GM19467 (cell line): ENCODE measurements around the gene LARGE1.

Experiments used
- ATAC-seq: cut with Tn5 transposase; IDR thresholded peaks from one replicate; pipeline ENCODE4 v1.9.1; 2021; ENCODE audit warnings: mild to moderate bottlenecking, moderate library complexity; ENCODE audit not compliant: unreplicated experiment

The LARGE1 gene

DNA sequence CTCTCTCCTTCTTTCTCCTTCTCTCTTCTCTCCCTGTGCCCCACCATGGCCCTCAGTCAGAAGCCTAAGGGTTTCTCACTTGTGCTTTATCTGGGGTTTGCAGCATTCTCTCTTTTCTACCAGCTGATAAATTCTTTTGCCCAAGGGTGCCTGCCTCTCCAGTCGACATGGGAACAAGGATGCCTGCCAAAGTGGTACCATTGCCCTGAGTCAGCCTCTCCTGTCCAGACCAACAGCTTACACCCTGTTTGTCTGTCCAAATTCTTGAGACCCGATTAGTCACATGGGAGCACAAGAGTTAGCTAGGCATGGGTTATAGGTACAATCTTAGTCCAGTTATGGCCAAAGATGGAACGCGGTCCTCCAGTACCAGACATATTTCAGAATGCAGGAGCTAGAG lies 242.7 kb downstream of the LARGE1 start:
- no peak for ATAC-seq

- ATAC-seq: no peak
Measured at GRCh38 chr22:33674357-33674756, 245.9 kb downstream of the LARGE1 start.

DNA sequence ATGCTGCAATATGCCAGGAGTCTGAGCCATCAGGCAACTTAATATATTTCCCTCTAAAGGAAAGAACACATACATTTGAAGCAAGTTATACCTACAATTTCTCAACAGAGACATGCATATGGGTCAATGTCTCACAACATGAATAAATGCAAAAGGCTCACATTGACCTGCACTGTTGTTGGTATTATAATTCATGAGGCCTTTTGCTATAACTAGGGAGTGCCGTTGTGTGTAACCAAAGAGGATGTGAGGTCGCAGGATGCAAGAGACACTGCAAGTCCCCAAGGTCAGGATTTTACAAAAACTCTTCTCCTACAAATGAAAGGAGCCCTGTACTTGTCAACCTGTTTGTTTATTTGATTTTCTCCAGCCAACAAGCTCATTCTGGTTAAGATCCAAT lies 250.5 kb downstream of the LARGE1 start:
- no peak for ATAC-seq

GRCh38 chr22:33666961-33667619 lies 253.2 kb downstream of the LARGE1 start:
- no peak for ATAC-seq

GRCh38 chr22:33666279-33666960 lies 253.9 kb downstream of the LARGE1 start:
- ATAC-seq: no peak

- ATAC-seq: no peak
Measured at GRCh38 chr22:33659448-33659847, 260.8 kb downstream of the LARGE1 start.

DNA sequence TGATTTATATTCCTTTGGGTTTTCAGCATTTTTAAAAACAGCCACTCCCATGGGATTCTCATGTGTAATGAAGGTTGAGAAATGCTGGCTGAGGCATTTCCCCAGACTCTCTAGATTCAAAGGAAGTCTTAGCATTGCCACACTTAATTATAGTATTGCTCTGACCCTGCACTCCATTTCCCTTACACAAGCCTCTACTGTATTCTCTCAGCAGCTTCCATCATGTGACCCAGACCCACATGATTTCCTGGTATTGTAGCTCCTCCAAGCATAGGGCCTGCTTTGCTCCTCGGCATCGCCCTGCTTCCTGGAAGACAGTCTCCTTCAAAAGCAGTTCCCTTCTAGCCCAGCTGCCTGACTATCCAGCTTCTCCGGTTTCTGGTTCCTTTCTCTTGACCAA lies 261.5 kb downstream of the LARGE1 start:
- no peak for ATAC-seq

DNA sequence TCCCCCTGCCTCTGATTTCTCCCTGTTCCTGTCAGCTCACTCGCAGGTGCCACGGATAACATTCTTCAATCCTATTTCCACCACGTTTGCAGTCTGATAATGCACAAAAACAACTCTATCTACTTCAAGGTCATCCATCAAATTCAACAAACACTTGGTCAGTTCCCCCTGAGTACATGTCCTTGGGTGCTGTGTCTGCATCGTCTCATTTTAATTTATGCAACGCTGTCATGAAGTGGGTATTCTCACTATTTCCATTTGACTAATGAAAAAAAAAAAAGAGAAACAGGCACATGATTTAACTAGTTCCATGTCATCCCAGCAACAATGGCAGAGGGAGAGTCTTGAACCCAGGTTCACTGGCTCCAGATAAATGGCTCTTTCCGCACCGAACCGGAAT lies 262.6 kb downstream of the LARGE1 start:
- ATAC-seq: no peak

- no peak for ATAC-seq
Measured at GRCh38 chr22:33656808-33657628, 263.3 kb downstream of the LARGE1 start.

DNA sequence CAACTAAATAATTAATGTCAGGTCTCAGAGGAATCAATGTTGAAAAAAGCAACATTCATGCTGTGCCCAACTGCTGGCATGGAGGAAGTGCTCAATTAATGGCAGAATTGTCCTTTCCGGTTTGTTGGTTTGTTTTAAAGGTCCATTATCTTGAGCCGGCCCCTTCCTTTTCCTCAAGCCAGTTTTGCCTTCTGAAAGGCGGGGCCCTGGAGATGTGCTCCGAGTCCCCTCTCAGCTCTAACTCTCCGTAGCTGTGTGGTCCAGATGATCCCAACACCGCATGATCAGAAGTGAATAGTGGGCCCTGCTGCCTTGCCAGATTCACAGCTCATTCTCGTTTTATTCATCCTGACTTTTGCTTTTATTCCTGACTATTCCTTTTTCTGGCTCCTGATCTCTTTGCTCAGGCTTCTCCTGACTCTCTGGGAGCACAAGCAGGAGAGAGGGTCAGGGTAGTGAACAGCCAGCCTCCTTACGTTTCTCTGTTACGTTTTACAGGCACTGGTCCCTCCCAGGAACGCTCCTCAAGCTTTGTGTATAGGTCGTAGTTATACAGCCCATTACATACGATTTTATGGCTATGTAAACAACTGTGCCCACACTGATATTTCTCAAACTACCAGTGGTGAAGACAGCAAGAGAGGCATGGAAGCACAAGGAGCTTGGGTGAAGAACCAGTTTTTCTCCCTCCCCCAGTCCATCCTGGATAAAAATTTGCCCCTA lies 265.9 kb downstream of the LARGE1 start:
- no peak for ATAC-seq

DNA sequence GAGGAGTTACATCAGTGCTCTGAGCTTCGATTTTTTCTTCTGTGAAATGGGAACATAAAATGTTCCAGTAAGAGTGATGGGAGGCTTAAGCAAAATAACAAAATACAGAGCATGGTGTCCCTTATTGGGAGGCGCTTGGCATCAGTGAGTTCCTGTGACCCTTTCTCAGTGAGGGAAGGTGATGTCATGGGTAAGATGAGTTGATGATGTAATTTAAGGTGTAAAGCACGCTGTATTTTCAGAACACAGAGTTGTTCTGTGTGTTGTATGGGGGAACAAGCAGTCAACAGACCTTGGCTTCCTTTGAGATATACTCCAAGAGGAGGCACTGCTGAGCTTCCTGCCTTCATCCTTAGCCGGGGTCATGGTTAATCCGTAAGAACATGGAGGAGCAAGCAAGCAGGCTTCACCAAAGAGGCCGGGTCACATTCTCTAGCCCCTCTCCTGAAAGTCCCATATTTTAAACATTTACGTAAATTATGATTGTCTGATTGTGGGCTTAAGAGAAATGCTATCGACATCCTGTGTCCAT lies 266.7 kb downstream of the LARGE1 start:
- no peak for ATAC-seq

- ATAC-seq: no peak
Measured at GRCh38 chr22:33652615-33653014, 267.7 kb downstream of the LARGE1 start.

DNA sequence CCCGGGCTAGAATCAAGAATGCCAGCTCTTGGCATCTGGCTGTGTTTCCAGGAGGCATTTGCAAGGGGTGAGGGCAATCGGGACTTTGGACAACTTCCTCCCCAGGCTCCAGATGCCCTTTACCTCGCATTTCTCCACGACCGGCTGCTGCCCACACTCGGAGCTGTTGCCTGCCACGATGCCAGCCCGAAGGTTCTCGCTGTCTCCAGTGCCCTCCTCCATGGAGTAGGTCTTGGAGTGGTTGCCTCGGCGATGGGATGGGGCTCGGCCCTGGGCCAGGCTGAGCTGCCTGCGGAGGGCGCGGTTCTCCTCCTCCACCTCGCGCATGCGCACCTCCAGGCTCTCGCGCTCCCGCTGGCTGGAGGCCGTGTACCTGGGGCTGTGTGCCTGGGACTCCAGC lies 270.0 kb downstream of the LARGE1 start:
- no peak for ATAC-seq

DNA sequence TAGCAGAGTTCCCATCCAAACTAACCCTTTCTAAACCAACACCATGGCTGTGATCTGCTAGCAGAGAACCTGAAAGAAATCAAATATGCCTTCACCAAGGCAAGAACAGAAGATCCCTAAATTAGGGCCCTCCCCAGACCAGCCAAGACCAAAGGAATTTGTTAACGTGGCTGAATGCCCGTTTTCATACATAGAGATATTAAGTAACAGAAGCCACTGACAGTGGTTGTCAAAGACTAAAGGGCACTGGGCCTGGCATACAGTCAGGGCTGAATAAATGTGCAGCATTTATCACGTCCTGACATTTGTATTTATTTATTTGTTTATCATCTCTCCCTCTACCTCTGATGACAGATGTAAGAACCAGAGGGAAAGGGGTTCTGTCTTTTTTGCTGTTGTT lies 271.8 kb downstream of the LARGE1 start:
- ATAC-seq: no peak

DNA sequence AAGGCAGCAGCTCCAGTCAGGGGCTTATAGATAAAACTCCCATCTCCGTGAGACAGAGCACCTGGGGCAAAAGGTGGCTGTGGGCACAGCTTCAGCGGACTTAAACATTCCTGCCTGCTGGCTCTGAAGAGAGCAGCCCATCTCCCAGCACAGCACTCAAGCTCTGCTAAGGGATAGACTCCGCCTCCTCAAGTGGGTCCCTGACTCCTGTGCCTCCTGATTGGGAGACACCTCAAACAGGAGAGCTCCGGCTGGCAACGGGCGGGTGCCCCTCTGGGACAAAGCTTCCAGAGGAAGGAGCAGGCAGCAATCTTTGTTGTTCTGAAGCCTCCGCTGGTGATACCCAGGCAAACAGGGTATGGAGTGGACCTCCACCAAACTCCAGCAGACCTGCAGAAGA lies 279.4 kb downstream of the LARGE1 start:
- ATAC-seq: no peak

DNA sequence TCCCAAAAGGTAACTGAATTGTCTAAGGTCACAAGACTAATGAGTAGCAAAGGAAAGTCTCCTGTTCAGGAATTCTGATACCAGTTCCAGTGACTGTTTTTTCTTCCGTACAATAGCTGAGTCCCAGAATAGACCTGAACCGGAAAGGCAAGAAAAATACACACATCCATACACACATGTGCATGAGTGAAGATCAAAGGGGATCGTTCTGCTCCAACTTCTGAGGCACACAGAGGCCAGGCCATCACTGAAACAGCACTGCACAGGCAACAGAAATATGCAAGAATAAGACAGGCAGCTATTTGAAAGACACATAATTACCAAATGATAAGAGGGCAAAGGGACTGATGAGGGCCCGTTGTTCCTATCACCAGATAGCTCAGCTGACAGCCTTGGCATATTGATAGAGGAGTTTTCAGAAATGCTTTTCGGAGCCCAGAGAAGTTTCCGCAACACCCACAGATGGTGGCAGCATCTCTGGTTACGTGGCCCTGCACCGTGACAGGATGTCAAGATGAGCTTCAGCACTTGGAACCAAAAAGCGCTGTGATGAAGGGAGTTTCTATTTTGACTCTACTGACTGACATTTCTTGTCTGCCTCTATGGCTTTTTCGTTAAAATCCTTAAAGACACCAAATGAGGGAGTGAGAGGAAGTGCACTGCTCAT lies 280.6 kb downstream of the LARGE1 start:
- ATAC-seq: no peak

DNA sequence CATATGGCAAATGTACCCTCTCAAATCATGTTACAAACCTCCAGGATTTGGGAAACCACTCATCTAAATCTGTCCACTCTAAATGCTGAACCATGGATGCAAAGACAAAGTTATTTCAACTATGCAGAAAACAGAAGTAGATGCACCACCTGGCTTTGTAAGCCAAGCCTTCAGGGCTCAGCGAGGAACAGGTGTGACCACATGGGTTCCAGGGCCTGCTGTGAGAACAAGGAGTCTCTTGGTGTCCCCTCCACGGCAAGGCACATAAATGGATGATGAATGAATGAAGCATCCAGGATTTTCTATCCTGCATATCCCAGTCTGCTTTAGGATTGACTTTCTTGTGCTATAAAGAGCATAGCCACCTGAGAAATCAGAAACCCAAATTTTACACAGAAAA lies 284.5 kb downstream of the LARGE1 start:
- ATAC-seq: no peak

GRCh38 chr22:33631777-33632176 lies 288.5 kb downstream of the LARGE1 start:
- ATAC-seq: no peak

DNA sequence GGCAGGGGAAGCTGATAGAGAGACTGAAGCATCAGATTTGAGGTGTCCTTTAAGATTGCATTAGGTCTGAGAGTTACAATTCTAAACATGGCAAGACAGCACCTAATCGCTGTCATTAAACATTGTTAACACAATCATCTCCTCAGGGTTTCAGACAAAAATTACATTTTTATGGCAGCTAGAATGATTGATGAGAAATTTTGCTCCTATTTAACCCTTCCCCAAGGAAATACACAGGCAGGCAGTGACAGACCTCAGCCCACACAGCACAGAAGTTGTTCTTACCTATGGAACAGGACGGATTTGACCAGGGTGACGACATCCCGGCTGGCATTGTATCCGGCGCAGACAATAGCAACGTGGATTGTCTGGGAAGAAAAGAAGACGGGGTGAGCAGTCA lies 294.3 kb downstream of the LARGE1 start:
- no peak for ATAC-seq

DNA sequence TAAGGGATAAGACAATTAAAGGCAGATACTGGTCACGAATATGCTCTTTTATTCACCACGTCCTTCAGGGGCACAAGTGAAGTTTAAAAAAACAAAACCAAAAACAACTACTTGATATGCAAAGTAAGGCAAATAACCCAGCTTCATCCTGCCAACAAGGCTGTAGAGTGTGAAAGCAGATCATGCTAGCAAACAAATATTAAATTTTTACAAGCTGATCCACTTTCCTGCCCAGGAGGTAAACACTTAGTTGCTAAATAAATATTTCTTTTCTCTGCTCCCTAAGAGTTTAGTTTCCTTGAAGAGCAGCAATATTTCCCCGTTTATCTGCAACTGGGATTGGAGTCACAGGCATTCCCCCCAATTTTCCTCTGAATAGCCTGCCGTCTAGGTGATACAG lies 300.2 kb downstream of the LARGE1 start:
- no peak for ATAC-seq

- no peak for ATAC-seq
Measured at GRCh38 chr22:33606504-33606903, 313.8 kb downstream of the LARGE1 start.
